H1 (cell line): ENCODE measurements around the gene RBMS1. TPM values are rescaled to one million over a fixed set of nuclear protein-coding genes. Genes with fewer than 3 reads are reported as not detected.

Experiments used
- CTCF ChIA-PET: fragments of 300-600 bp; sonication (Branson Sonifier 250); formaldehyde crosslinking; loops from one replicate; lab custom pipeline; 2021; ENCODE audit not compliant: partially characterized antibody; lab: Charles Lee
- POLR2A ChIA-PET: fragments of 300-600 bp; sonication (Branson Sonifier 250); formaldehyde crosslinking; loops from one replicate; lab custom pipeline; 2021; ENCODE audit warnings: inconsistent platforms; ENCODE audit not compliant: partially characterized antibody; lab: Charles Lee
- DNase-seq, 2 experiments: peaks; one replicate each; pipeline versions ENCODE4 v3.0.0 to v3.0.0-alpha.2; 2010 to 2022; ENCODE audit warnings: low spot score in 2 of 2, low read depth in 1 of 2, mixed read lengths in 1 of 2
- FAIRE-seq: peaks from 2 replicates; lab custom pipeline; 2011; peaks lifted over from hg19 to GRCh38; lab: Jason Lieb, UNC
- H2AFZ ChIP-seq: 2 replicates; pipeline ENCODE4 v1.8.1; 2012; ENCODE audit warnings: low read length, inconsistent platforms
- H2AK5ac ChIP-seq: 2 replicates; pipeline ENCODE4 v1.6.1; 2013; ENCODE audit warnings: low read depth, low read length
- H2BK120ac ChIP-seq: replicated peaks from 2 replicates; pipeline ENCODE3; 2013; ENCODE audit warnings: low read depth, low read length, inconsistent platforms
- H2BK12ac ChIP-seq: 2 replicates; pipeline ENCODE4 v1.6.1; 2013; ENCODE audit warnings: low read depth, low read length
- H2BK15ac ChIP-seq: 2 replicates; pipeline ENCODE4 v1.6.1; 2013; ENCODE audit warnings: low read length
- H2BK20ac ChIP-seq: 2 replicates; pipeline ENCODE4 v1.6.1; 2013; ENCODE audit warnings: low read length
- H2BK5ac ChIP-seq: 2 replicates; pipeline ENCODE4 v1.6.1; 2013; ENCODE audit warnings: low read depth, low read length
- H3K14ac ChIP-seq: 2 replicates; pipeline ENCODE4 v1.6.1; 2013; ENCODE audit warnings: inconsistent platforms; ENCODE audit not compliant: insufficient read length
- H3K18ac ChIP-seq: 2 replicates; pipeline ENCODE4 v1.6.1; 2013; ENCODE audit warnings: low read length; ENCODE audit errors: extremely low read depth
- H3K23ac ChIP-seq: 2 replicates; pipeline ENCODE4 v1.6.1; 2013; ENCODE audit warnings: inconsistent platforms; ENCODE audit not compliant: insufficient read length
- H3K23me2 ChIP-seq: 2 replicates; pipeline ENCODE4 v1.6.1; 2013; ENCODE audit warnings: low read depth, low read length
- H3K27ac ChIP-seq: 2 replicates; pipeline ENCODE4 v1.6.1; 2011; ENCODE audit warnings: low read depth, low read length, inconsistent platforms
- H3K27me3 ChIP-seq, 4 experiments: replicated peaks in 1 of 4; 1 replicate in 1 of 4; 2 replicates in 3 of 4; pipeline versions ENCODE4 v1.6.1 to v1.8.1; 2011 to 2013; ENCODE audit warnings: low read length in 3 of 4, mild to moderate bottlenecking in 3 of 4, inconsistent platforms in 2 of 4, mixed read lengths in 2 of 4, moderate library complexity in 1 of 4; ENCODE audit not compliant: control insufficient read depth in 3 of 4, insufficient read depth in 3 of 4; ENCODE audit errors: extremely low read depth in 1 of 4
- H3K36me3 ChIP-seq, 4 experiments: 2 replicates each; pipeline versions ENCODE4 v1.6.1 to v1.8.1; 2011 to 2013; ENCODE audit warnings: mild to moderate bottlenecking in 4 of 4, low read length in 3 of 4, moderate library complexity in 2 of 4, control low read depth in 1 of 4, inconsistent platforms in 1 of 4; ENCODE audit not compliant: insufficient read depth in 4 of 4, control insufficient read depth in 2 of 4
- H3K4ac ChIP-seq: replicated peaks from 2 replicates; pipeline ENCODE3; 2013; ENCODE audit warnings: low read length, low read depth, mixed read lengths, inconsistent platforms; ENCODE audit not compliant: insufficient read length
- H3K4me1 ChIP-seq, 4 experiments: replicated peaks in 1 of 4; 1 replicate in 1 of 4; 2 replicates in 3 of 4; pipeline versions ENCODE4 v1.6.1 to v1.8.1; 2011 to 2013; ENCODE audit warnings: low read length in 3 of 4, inconsistent platforms in 2 of 4, mixed read lengths in 1 of 4; ENCODE audit not compliant: insufficient read depth in 4 of 4, control insufficient read depth in 3 of 4
- H3K4me2 ChIP-seq, 2 experiments: 2 replicates each; pipeline versions ENCODE4 v1.6.1 to v1.8.1; 2011 to 2013; ENCODE audit warnings: low read depth in 2 of 2, low read length in 2 of 2, control low read depth in 1 of 2, inconsistent platforms in 1 of 2, mild to moderate bottlenecking in 1 of 2; ENCODE audit not compliant: insufficient read depth in 1 of 2
- H3K4me3 ChIP-seq, 4 experiments: fragments of 200-600, 300-600 bp in 1 of 4; sonication (generic), shearing (Covaris generic), sonication (Bioruptor Twin) in 1 of 4; 2 replicates each; pipeline versions ENCODE4 v1.5.1 to v1.8.1; 2011 to 2016; ENCODE audit warnings: low read length in 4 of 4, low read depth in 3 of 4, control low read depth in 2 of 4, inconsistent platforms in 2 of 4, mild to moderate bottlenecking in 2 of 4, mixed read lengths in 1 of 4, moderate library complexity in 1 of 4; ENCODE audit not compliant: insufficient read depth in 2 of 4; ENCODE audit errors: extremely low read depth in 1 of 4
- H3K56ac ChIP-seq: replicated peaks from 2 replicates; pipeline ENCODE3; 2013; ENCODE audit warnings: low read depth, mild to moderate bottlenecking, mixed read lengths, low read length, inconsistent platforms; ENCODE audit not compliant: insufficient read length
- H3K79me1 ChIP-seq: 2 replicates; pipeline ENCODE4 v1.6.1; 2013; ENCODE audit warnings: low read depth, low read length, control low read depth
- H3K79me2 ChIP-seq, 2 experiments: 2 replicates each; pipeline versions ENCODE4 v1.6.1 to v1.8.1; 2012 to 2013; ENCODE audit warnings: low read length in 2 of 2, mild to moderate bottlenecking in 2 of 2, inconsistent platforms in 1 of 2; ENCODE audit not compliant: insufficient read depth in 2 of 2, control insufficient read depth in 1 of 2
- H3K9ac ChIP-seq, 4 experiments: replicated peaks in 1 of 4; 1 replicate in 1 of 4; 2 replicates in 3 of 4; pipeline versions ENCODE4 v1.6.1 to v1.8.1; 2011 to 2013; ENCODE audit warnings: low read depth in 3 of 4, low read length in 3 of 4, control low read depth in 2 of 4, mild to moderate bottlenecking in 2 of 4, moderate library complexity in 2 of 4, inconsistent platforms in 1 of 4; ENCODE audit errors: extremely low read depth in 1 of 4
- H3K9me3 ChIP-seq, 2 experiments: 2 replicates each; pipeline versions ENCODE4 v1.6.1 to v1.8.1; 2012 to 2013; ENCODE audit warnings: mild to moderate bottlenecking in 2 of 2, moderate library complexity in 2 of 2, control low read depth in 1 of 2, inconsistent platforms in 1 of 2, low read depth in 1 of 2, low read length in 1 of 2, mixed read lengths in 1 of 2; ENCODE audit not compliant: insufficient read depth in 2 of 2
- H4K20me1 ChIP-seq, 2 experiments: replicated peaks in 1 of 2; 2 replicates each; pipeline versions ENCODE3 to v1.8.1; 2011 to 2013; ENCODE audit warnings: inconsistent platforms in 2 of 2, low read length in 2 of 2, mild to moderate bottlenecking in 1 of 2; ENCODE audit not compliant: insufficient read depth in 2 of 2, control insufficient read depth in 1 of 2
- H4K5ac ChIP-seq: 2 replicates; pipeline ENCODE4 v1.6.1; 2013; ENCODE audit warnings: low read length, low read depth, mixed read lengths, inconsistent platforms; ENCODE audit not compliant: insufficient read length
- H4K8ac ChIP-seq: 2 replicates; pipeline ENCODE4 v1.8.0; 2013; ENCODE audit warnings: mild to moderate bottlenecking, moderate library complexity, low read length, inconsistent platforms; ENCODE audit not compliant: insufficient read depth; ENCODE audit errors: extremely low read depth
- H4K91ac ChIP-seq: replicated peaks from 2 replicates; pipeline ENCODE3; 2013; ENCODE audit warnings: low read length, mixed read lengths, inconsistent platforms; ENCODE audit not compliant: insufficient read length
- BACH1 ChIP-seq: IDR thresholded peaks from 2 replicates; pipeline ENCODE4 v1.6.1; 2012; ENCODE audit warnings: low read length, improper control_type of control experiment
- CTCF ChIP-seq, 3 experiments: IDR thresholded peaks; 1 replicate in 2 of 3; 2 replicates in 1 of 3; pipeline versions ENCODE4 v1.5.1 to v1.6.1; 2011; ENCODE audit warnings: low read length in 3 of 3, mild to moderate bottlenecking in 3 of 3, inconsistent platforms in 2 of 3, low read depth in 1 of 3, moderate library complexity in 1 of 3; ENCODE audit not compliant: insufficient read depth in 1 of 3; ENCODE audit errors: control extremely low read depth in 1 of 3
- EP300 ChIP-seq, 2 experiments: IDR thresholded peaks; 1 replicate in 1 of 2; 2 replicates in 1 of 2; pipeline ENCODE4 v1.6.1; 2011 to 2012; ENCODE audit warnings: low read depth in 2 of 2, low read length in 2 of 2, mild to moderate bottlenecking in 2 of 2, borderline replicate concordance in 1 of 2, inconsistent platforms in 1 of 2, moderate library complexity in 1 of 2
- FOSL1 ChIP-seq: IDR thresholded peaks from 2 replicates; pipeline ENCODE4 v1.6.1; 2011; ENCODE audit warnings: mild to moderate bottlenecking, low read depth, low read length, moderate library complexity; ENCODE audit not compliant: insufficient read depth
- HDAC2 ChIP-seq, 2 experiments: fragments of 300-600 bp in 1 of 2; sonication (generic) in 1 of 2; IDR thresholded peaks; 2 replicates each; pipeline ENCODE4 v1.6.1; 2011 to 2012; ENCODE audit warnings: low read depth in 2 of 2, low read length in 2 of 2, mild to moderate bottlenecking in 2 of 2, moderate library complexity in 2 of 2, borderline replicate concordance in 1 of 2, inconsistent platforms in 1 of 2
- MAX ChIP-seq: IDR thresholded peaks from 2 replicates; pipeline ENCODE4 v1.6.1; 2012; ENCODE audit warnings: inconsistent platforms
- POLR2AphosphoS5 ChIP-seq: IDR thresholded peaks from 2 replicates; pipeline ENCODE4 v1.6.1; 2011; ENCODE audit warnings: low read depth, low read length
- SAP30 ChIP-seq: fragments of 300-600 bp; sonication (generic); IDR thresholded peaks from 2 replicates; pipeline ENCODE4 v1.7.1; 2012; ENCODE audit warnings: low read length, moderate library complexity, mild to moderate bottlenecking, inconsistent platforms; ENCODE audit not compliant: insufficient read depth, insufficient replicate concordance
- TCF12 ChIP-seq: IDR thresholded peaks from 2 replicates; pipeline ENCODE4 v1.6.1; 2011; ENCODE audit warnings: low read depth, mild to moderate bottlenecking, low read length
- USF2 ChIP-seq: IDR thresholded peaks from 2 replicates; pipeline ENCODE4 v1.6.1; 2011; ENCODE audit warnings: low read length, improper control_type of control experiment
- WGBS, 2 experiments: shearing (Covaris generic) in 1 of 2; methylation state at CpG; one replicate each; pipeline versions ENCODE4 v1.1.6 to v1.1.7; 2013 to 2015; ENCODE audit warnings: low lambda C conversion rate in 2 of 2, mixed read lengths in 2 of 2, inconsistent platforms in 1 of 2, low coverage in 1 of 2, missing lambda C conversion rate in 1 of 2; ENCODE audit not compliant: insufficient replicate concordance in 2 of 2, insufficient coverage in 1 of 2, insufficient read length in 1 of 2; ENCODE audit errors: extremely low coverage in 1 of 2, missing lambda C conversion rate in 1 of 2; 5-methylcytosine and 5-hydroxymethylcytosine counted together
- polyA plus RNA-seq, 7 experiments: library from polyadenylated mRNA; depleted of rRNA in 3 of 7; stranded (reverse) in 5 of 7; unstranded in 2 of 7; fragments of >200 nt in 5 of 7; fragments of 200-250 nt in 2 of 7; gene quantifications; 1 replicate in 5 of 7; 2 replicates in 1 of 7; 4 replicates in 1 of 7; pipeline versions ENCODE4 v1.2.1 to v1.2.3, GENCODE V29; 2011 to 2013; ENCODE audit warnings: missing spikeins in 2 of 7, mixed read lengths in 2 of 7
- total RNA-seq: library from RNA; stranded (reverse); fragmentation: NEBNext Ultra II Directional; extraction: Animal tissue kit (Norgen Biotek cat#: 25700); gene quantifications from 2 replicates; pipeline ENCODE4 v1.2.1, GENCODE V29; 2021

The RBMS1 gene
- total and polyA plus RNA-seq, 2 of the 8 experiments (the other 6 are each of a cell fraction or from before 2014, with no cell fraction given), result 53.7 to 60.0 TPM

GRCh38 chr2:160502478-160502877 lies 8.9 kb upstream of the RBMS1 start:
- Histone ChIP-seq H3K27me3 (peaks cover 0 to 1% (median 0%) of the 10 kb centered on the region in 4 experiments; a peak in 1 of 7 replicates), H3K4me1 (no peaks in the 10 kb centered on the region), H3K36me3 (no peaks in the 10 kb centered on the region), H2AK5ac (no peak overlapping the region), H3K79me1 (no peaks in the 10 kb centered on the region), H3K23me2 (no peaks in the 10 kb centered on the region), H2BK120ac (no peak overlapping the region), H3K4ac (no peak overlapping the region), H3K4me2 (no peak overlapping the region), H4K5ac (no peak overlapping the region), H3K9ac (no peak overlapping the region), H2BK20ac (no peak overlapping the region), H2BK15ac (no peak overlapping the region), H2BK5ac (no peak overlapping the region), H3K56ac (no peak overlapping the region), H2BK12ac (no peak overlapping the region), H2AFZ (no peak overlapping the region), H4K91ac (no peak overlapping the region), H3K27ac (no peak overlapping the region), H4K20me1 (no peaks in the 10 kb centered on the region), H3K14ac (no peak overlapping the region), H3K4me3 (no peak overlapping the region), H3K9me3 (no peaks in the 10 kb centered on the region), H3K23ac (no peak overlapping the region), H4K8ac (no peak overlapping the region), H3K79me2 (no peaks in the 10 kb centered on the region), H3K18ac (no peak overlapping the region)
- ChIA-PET CTCF (no interaction called here), POLR2A (no interaction called here)
- FAIRE-seq (no peak), DNase-seq (no peak)
- WGBS, 2 experiments, result 74% methylated on average over 5 of the region's 5 CpGs; no CpG with 5 or more reads in 1 of the 2 experiments
- TF ChIP-seq CTCF (IDR thresholded peaks at IDR 0.05; ENCODE audit: control extremely low read depth in 1 of 3, insufficient read depth in 1 of 3, low read depth in 1 of 3, low read length in 3 of 3) (no peak), TCF12 (no peak), HDAC2 (IDR thresholded peaks at IDR 0.05; ENCODE audit: borderline replicate concordance in 1 of 2, low read depth in 2 of 2, low read length in 2 of 2) (no peak), USF2 (no peak), EP300 (IDR thresholded peaks at IDR 0.05; ENCODE audit: borderline replicate concordance in 1 of 2, low read depth in 2 of 2, low read length in 2 of 2) (no peak), BACH1 (no peak), SAP30 (no peak), FOSL1 (no peak), POLR2AphosphoS5 (no peak), MAX (no peak)
